PC-9 (cell line): ENCODE data around the gene HMGA1. TPM values are rescaled to one million over a fixed set of nuclear protein-coding genes. Genes with fewer than 3 reads are reported as not detected.

Experiments used
- BruUV-seq: library from RNA; stranded (reverse); fragments of 400-500 nt; replicated peaks from 2 replicates; lab custom pipeline; 2021; lab: Mats Ljungman, UMichigan
- CTCF ChIA-PET: fragments of 300-600 bp; sonication (Branson Sonifier 250); formaldehyde crosslinking; loops from one replicate; lab custom pipeline; 2022; ENCODE audit warnings: antibody characterized with exemption; lab: Charles Lee
- POLR2A ChIA-PET: fragments of 300-600 bp; sonication (Branson Sonifier 250); formaldehyde crosslinking; loops from one replicate; lab custom pipeline; 2022; ENCODE audit warnings: antibody characterized with exemption; ENCODE audit not compliant: unreplicated experiment; lab: Charles Lee
- DNase-seq, 2 experiments: peaks; one replicate each; pipeline versions ENCODE4 v3.0.0 to v3.0.0-alpha.2; 2015 to 2022; ENCODE audit warnings: mixed read lengths in 1 of 2
- H2AFZ ChIP-seq: fragments of 200-600 bp; sonication (generic); 2 replicates; pipeline ENCODE4 v1.8.1; 2017; ENCODE audit warnings: antibody characterized with exemption
- H3F3A ChIP-seq: fragments of 200-600 bp; sonication (generic); 2 replicates; pipeline ENCODE4 v1.8.1; 2017; ENCODE audit warnings: antibody characterized with exemption, mild to moderate bottlenecking, low read depth; ENCODE audit not compliant: insufficient read depth
- H3K27ac ChIP-seq: fragments of 200-600 bp; sonication (generic); 2 replicates; pipeline ENCODE4 v1.6.1; 2016; ENCODE audit warnings: mixed run types
- H3K27me3 ChIP-seq: fragments of 200-600 bp; sonication (generic); 2 replicates; pipeline ENCODE4 v1.6.1; 2016; ENCODE audit warnings: low read depth, mixed run types; ENCODE audit not compliant: insufficient read depth
- H3K36me3 ChIP-seq: fragments of 200-600 bp; sonication (generic); 2 replicates; pipeline ENCODE4 v1.6.1; 2016; ENCODE audit warnings: low read depth, mixed run types
- H3K4me1 ChIP-seq: fragments of 200-600 bp; sonication (generic); replicated peaks from 2 replicates; pipeline ENCODE4 v1.6.1; 2016; ENCODE audit warnings: mixed run types; ENCODE audit not compliant: insufficient read depth
- H3K4me2 ChIP-seq: fragments of 200-600 bp; sonication (generic); 2 replicates; pipeline ENCODE4 v1.6.1; 2017; ENCODE audit warnings: mixed run types
- H3K4me3 ChIP-seq: fragments of 200-600 bp; sonication (generic); 2 replicates; pipeline ENCODE4 v1.6.1; 2016; ENCODE audit warnings: mixed run types
- H3K79me2 ChIP-seq: fragments of 200-600 bp; sonication (generic); 2 replicates; pipeline ENCODE4 v1.6.1; 2017; ENCODE audit warnings: low read depth, mixed run types
- H3K9me2 ChIP-seq: fragments of 200-600 bp; sonication (generic); 2 replicates; pipeline ENCODE4 v1.8.1; 2017; ENCODE audit warnings: mild to moderate bottlenecking; ENCODE audit not compliant: insufficient read depth
- H3K9me3 ChIP-seq: fragments of 200-600 bp; sonication (generic); 2 replicates; pipeline ENCODE4 v1.8.1; 2016; ENCODE audit warnings: low read depth; ENCODE audit not compliant: insufficient read depth
- H4K20me1 ChIP-seq: fragments of 200-600 bp; sonication (generic); 2 replicates; pipeline ENCODE4 v1.8.1; 2017; ENCODE audit not compliant: insufficient read depth
- CTCF ChIP-seq: fragments of 200-600 bp; sonication (generic); conservative IDR thresholded peaks from 2 replicates; pipeline ENCODE4 v1.6.1; 2017; ENCODE audit warnings: mixed run types, antibody characterized with exemption, mild to moderate bottlenecking, moderate library complexity
- EZH2 ChIP-seq: fragments of 200-600 bp; sonication (generic); IDR thresholded peaks from 2 replicates; pipeline ENCODE4 v1.8.0; 2017; ENCODE audit warnings: antibody characterized with exemption, low read depth
- intact Hi-C: fragments of 100-400 bp; cut with micrococcal nuclease; formaldehyde crosslinking; loops from one replicate; pipeline ENCODE4 v1.10.0; 2022; ENCODE audit not compliant: unreplicated experiment
- total RNA-seq: library from RNA; stranded (reverse); gene quantifications from 2 replicates; pipeline ENCODE4 v1.2.3, GENCODE V29; 2021

The HMGA1 gene
- total RNA-seq, 1 experiment from 2014 or later: 1,951 TPM

GRCh38 chr6:34235307-34236130 is 1.2 kb upstream of the HMGA1 start:
- H2AFZ ChIP-seq: no peak overlapping the region
- BruUV-seq: no TSS peak
- H3K27me3 ChIP-seq: no peaks in the 10 kb centered on the region
- no peaks in the 10 kb centered on the region for H3K9me3 ChIP-seq
- peak overlapping the region; percentile 87 for H3K4me2 ChIP-seq
- H3K36me3 ChIP-seq: peaks cover 23% of the 10 kb centered on the region
- DNase-seq: peak; percentile 85 to 90
- peak overlapping the region; percentile 94 for H3K4me3 ChIP-seq
- POLR2A ChIA-PET: no interaction called here
- intact Hi-C loops: loop anchor here (1.0 kb wide), 1 partner anchor 9 kb away; no protein-coding TSS in a partner anchor
- no peaks in the 10 kb centered on the region for H3K9me2 ChIP-seq
- TF ChIP-seq EZH2 (no peak), CTCF (peak; percentile 6; the same call in 1 of the 2 replicates)
- H3F3A ChIP-seq: peaks cover 80% of the 10 kb centered on the region
- CTCF ChIA-PET: no interaction called here
- peaks cover 52% of the 10 kb centered on the region for H3K4me1 ChIP-seq
- peak overlapping the region; percentile 97 for H3K27ac ChIP-seq
- peaks cover 37% of the 10 kb centered on the region for H3K79me2 ChIP-seq
- H4K20me1 ChIP-seq: peaks cover 23% of the 10 kb centered on the region

DNA sequence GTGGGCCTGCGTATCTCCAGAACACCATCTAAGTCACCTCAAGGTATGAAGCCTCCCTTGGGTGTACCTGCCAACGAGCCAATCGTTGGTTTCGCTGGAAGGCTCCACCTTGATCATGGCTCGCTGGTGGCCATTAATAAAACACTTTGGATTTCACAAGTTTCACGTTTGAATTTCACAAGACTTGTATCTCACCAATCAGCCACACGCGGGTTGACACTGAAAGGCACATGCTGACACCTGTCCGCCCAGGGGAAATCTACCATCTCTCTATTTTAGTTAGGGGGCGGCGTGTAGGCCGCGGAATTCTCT is 586 bp upstream of the HMGA1 start:
- Histone ChIP-seq H3K79me2 (peaks cover 42% of the 10 kb centered on the region), H3K27me3 (no peaks in the 10 kb centered on the region), H2AFZ (no peak overlapping the region), H3K4me3 (peak overlapping the region; percentile 94), H3K4me2 (peak overlapping the region; percentile 87), H3K27ac (peak overlapping the region; percentile 97), H3K9me3 (no peaks in the 10 kb centered on the region), H3K36me3 (peaks cover 29% of the 10 kb centered on the region), H3K4me1 (peaks cover 52% of the 10 kb centered on the region), H4K20me1 (peaks cover 23% of the 10 kb centered on the region), H3K9me2 (no peaks in the 10 kb centered on the region), H3F3A (peaks cover 80% of the 10 kb centered on the region)
- TF ChIP-seq CTCF (peak; percentile 6; the same call in 1 of the 2 replicates), EZH2 (no peak)
- CTCF ChIA-PET: no interaction called here
- BruUV-seq: TSS peak; percentile 94
- DNase-seq: peak in 1 of 2 experiments; percentile 80
- intact Hi-C loops: loop anchor here (1.0 kb wide), 1 partner anchor 8 kb away; no protein-coding TSS in a partner anchor
- POLR2A ChIA-PET: interaction anchor here (1.0 kb wide), 2 partner anchors 11 to 12 kb away, joined by 5 to 16 read pairs; no protein-coding TSS in a partner anchor

DNA sequence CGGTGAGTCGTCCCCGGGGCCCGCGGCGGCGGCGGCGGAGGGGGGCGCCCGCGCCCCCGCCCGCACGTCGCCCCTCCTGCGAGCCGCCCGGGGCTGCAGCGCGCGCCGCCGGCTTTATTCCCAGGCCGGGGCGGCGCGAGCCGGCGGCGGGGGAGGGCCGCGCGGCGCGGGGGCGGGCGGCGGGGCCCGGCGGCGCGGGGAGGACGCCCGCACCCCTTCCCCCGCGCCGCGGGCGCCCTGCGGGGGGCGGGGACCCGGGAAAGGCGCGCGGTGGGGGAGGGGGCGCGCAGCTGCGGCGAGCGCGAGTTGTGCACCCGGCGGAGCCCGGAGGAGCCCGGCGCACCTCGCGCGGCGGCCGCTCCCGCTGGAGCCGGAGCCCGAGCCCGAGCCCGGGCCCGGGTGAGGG is 646 bp downstream of the HMGA1 start:
- H3K36me3 ChIP-seq: peaks cover 41% of the 10 kb centered on the region
- H4K20me1 ChIP-seq: peaks cover 23% of the 10 kb centered on the region
- peak overlapping the region; percentile 97 for H3K27ac ChIP-seq
- H3K9me2 ChIP-seq: no peaks in the 10 kb centered on the region
- TF ChIP-seq EZH2 (no peak), CTCF (no peak)
- no peak for DNase-seq
- peaks cover 80% of the 10 kb centered on the region for H3F3A ChIP-seq
- no peaks in the 10 kb centered on the region for H3K27me3 ChIP-seq
- H3K4me2 ChIP-seq: peak overlapping the region; percentile 95
- peaks cover 52% of the 10 kb centered on the region for H3K4me1 ChIP-seq
- no peak overlapping the region for H2AFZ ChIP-seq
- intact Hi-C loops: no loop called here
- POLR2A ChIA-PET: interaction anchor here (0.6 to 1.0 kb wide), 18 partner anchors 9 to 981 kb away, joined by 3 to 18 read pairs (median 7); no protein-coding TSS in a partner anchor
- peaks cover 55% of the 10 kb centered on the region for H3K79me2 ChIP-seq
- H3K9me3 ChIP-seq: no peaks in the 10 kb centered on the region
- no TSS peak for BruUV-seq
- H3K4me3 ChIP-seq: peak overlapping the region; percentile 78; the same call in 1 of the 2 replicates
- CTCF ChIA-PET: no interaction called here
